AG09319 (cell line): ENCODE results near the gene GNG2.

ENCODE experiments used
- DNase-seq: peaks from one replicate; pipeline ENCODE4 v3.0.0-alpha.2; 2010; ENCODE audit warnings: low read depth; ENCODE audit errors: extremely low read depth
- CTCF ChIP-seq: IDR thresholded peaks from 2 replicates; pipeline ENCODE4 v1.5.1; 2011; ENCODE audit warnings: low read depth, mild to moderate bottlenecking, inconsistent platforms, low read length, moderate library complexity

GNG2 gene

GRCh38 chr14:51884086-51884927 is 23.9 kb downstream of the GNG2 start:
- peak; percentile 49 for DNase-seq
- TF ChIP-seq CTCF: no peak

- no peak for DNase-seq
- no peak for TF ChIP-seq CTCF
Measured at GRCh38 chr14:51889851-51890250, 29.4 kb downstream of the GNG2 start.

GRCh38 chr14:51894250-51894649 is 33.8 kb downstream of the GNG2 start:
- TF ChIP-seq CTCF: no peak

GRCh38 chr14:51895375-51895774 is 35.0 kb downstream of the GNG2 start:
- DNase-seq: no peak
- TF ChIP-seq CTCF: no peak

More at GRCh38 chr14:51894250-51894649, 33.8 kb downstream of the GNG2 start:
- DNase-seq: no peak

- DNase-seq: no peak
- TF ChIP-seq CTCF: no peak
Measured at GRCh38 chr14:51897791-51898355, 37.5 kb downstream of the GNG2 start.

- DNase-seq: no peak
- TF ChIP-seq CTCF: no peak
Measured at GRCh38 chr14:51901475-51902024, 41.1 kb downstream of the GNG2 start.

- peak; percentile 27 for DNase-seq
Measured at GRCh38 chr14:51905656-51906121, 45.3 kb downstream of the GNG2 start.
